ENCODE data around the gene IL4.
"Not testable (repeated sequence)": the region's sequence is repeated elsewhere in the genome, so short reads cannot be mapped to it uniquely, and the experiment has no call there.

The IL4 gene

GRCh38 chr5:132689513-132689912 lies 15.7 kb downstream of the IL4 start:
- no peak overlapping the region for H3K4me3 ChIP-seq (ENCODE audit: low read depth, low read length)

DNA sequence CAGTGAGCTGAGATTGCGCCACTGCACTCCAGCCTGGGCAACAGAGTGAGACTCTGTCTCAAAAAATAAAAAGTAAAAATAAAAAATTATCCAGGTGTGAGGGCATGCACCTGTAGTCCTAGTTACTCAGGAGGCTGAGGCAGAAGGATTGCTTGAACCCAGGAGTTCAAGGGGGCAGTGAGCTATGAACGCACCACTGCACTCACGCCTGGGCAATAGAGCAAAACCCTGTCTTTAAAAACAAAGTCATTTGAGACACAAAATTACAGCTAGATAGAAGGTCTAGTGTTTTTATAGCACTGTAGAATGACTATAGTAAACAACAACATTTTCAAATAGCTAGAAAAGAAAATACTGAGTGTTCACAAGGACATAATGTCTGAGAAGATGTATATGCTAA lies 16.4 kb downstream of the IL4 start:
- no peak overlapping the region for H3K4me3 ChIP-seq (ENCODE audit: low read depth, low read length)

GRCh38 chr5:132691755-132692631 lies 18.2 kb downstream of the IL4 start:
- H3K4me3 ChIP-seq (ENCODE audit: low read depth, low read length): not testable (repeated sequence)

DNA sequence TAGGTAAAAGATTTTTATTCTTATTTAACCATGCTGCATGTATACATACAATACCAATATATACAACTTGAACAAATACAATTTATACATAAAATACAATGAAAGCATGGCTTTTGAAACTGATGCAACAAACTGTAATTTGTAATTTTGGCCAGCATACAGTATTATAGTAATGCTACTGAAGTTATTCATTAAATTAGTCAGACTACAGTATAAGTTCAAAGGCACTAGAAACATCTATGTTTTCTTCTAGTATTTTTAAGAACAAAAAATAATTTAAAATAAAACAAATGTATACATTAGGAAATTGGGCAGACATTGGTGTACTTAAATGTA lies 18.8 kb downstream of the IL4 start:
- H3K4me3 ChIP-seq (ENCODE audit: low read depth, low read length): no peak overlapping the region

DNA sequence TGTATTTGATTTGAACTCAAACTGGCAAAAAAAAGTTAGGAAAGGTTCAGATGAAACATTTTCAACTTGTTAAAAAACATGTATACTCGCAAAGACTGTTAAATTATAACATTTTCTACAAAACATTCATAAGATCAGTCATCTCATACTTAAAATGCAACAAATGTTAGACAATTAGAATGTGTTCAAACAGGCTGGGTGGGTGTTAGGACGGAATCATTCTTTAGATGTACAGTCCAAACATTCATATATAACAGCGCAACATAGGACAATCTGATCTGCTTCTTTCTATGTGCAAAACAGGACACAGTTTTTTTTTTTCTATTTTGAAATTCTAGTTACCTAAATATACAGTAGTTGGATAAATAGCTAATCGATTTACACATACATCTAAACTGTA lies 22.2 kb downstream of the IL4 start:
- H3K4me3 ChIP-seq (ENCODE audit: low read depth, low read length): no peak overlapping the region

DNA sequence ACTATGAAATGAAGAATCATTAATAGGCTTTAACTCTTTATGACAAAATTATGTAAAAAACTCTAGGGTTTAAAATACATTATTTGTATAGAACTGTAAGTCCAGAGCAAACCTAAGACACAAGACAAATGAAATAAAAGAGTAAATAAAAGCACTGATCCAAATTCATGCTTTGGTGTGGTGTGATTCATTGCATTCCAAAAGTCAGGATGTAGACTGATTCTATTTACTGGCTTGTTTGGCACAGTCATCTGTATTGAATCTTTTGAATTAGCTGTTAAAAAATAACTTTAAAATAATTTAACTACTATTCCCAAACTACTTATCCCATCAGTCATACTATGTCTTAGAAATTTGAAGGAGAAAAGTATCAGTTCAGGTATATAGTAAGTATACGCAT lies 31.1 kb downstream of the IL4 start:
- no peak overlapping the region for H3K4me3 ChIP-seq (ENCODE audit: low read depth, low read length)

DNA sequence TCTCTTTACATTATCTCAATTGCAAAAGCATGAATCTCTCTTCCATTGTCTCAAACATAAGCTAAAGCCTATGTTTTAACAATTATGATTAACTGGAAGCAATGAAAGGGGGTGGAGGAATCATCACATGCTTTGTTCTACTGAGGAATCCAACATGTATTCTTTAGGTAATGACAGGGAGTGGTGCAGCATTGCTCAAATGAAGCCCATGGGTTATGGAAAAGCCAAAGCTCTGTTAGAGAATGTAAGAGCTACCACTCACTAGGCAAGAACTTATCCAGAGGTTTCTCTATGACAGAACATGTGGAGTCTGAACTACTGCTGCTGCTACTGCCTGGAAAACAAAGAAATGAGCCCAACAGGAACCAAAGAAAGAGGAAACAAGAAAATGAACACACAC lies 34.9 kb downstream of the IL4 start:
- no peak overlapping the region for H3K4me3 ChIP-seq (ENCODE audit: low read depth, low read length)

DNA sequence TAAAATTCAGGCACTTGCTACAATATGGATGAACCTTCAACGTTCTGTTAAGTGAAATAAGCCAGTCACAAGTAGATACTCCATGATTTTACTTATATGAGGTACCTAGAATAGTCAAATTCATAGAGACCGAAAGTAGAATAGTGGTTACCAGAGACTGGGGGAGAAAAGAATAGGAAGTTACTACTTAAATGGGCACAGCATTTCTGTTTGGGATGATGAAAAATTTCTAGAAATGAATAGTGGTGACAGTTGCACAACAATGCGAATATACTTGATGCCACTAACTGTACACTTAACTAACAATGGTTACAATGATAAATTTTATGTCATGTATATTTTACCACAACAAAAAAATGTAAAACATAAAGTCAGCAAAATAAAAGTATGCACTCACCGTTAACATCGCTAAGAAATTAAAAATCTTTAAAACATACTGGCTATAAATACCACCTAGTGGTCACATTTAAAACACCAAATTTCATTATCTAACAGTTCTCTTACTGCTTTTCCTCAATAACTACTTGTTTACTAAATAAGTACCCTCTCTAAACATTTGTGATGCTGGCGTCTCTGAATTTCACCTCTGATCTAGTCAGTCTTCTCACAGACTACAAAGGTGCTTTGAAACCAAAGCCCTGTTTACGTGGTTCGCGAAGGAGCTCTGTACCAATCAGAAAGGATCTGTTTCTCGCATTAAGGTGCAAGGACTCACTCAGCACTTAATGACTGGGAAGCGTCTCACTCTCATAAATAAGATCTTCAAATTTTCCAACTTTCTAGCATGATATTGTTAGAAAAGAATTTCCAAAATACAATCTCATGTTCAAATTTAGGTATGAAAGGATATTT lies 40.9 kb downstream of the IL4 start:
- no peak overlapping the region for H3K4me3 ChIP-seq (ENCODE audit: low read depth, low read length)

GRCh38 chr5:132718544-132719312 lies 44.9 kb downstream of the IL4 start:
- H3K4me3 ChIP-seq (ENCODE audit: low read depth, low read length): no peak overlapping the region

GRCh38 chr5:132725745-132726144 lies 52.0 kb downstream of the IL4 start:
- H3K4me3 ChIP-seq (ENCODE audit: low read depth, low read length): no peak overlapping the region

- H3K4me3 ChIP-seq (ENCODE audit: low read depth, low read length): no peak overlapping the region
Measured at GRCh38 chr5:132729896-132730295, 56.1 kb downstream of the IL4 start.

Data from iPS-11a (cell line).